ENCODE data around the gene SPACA9.

The SPACA9 gene

DNA sequence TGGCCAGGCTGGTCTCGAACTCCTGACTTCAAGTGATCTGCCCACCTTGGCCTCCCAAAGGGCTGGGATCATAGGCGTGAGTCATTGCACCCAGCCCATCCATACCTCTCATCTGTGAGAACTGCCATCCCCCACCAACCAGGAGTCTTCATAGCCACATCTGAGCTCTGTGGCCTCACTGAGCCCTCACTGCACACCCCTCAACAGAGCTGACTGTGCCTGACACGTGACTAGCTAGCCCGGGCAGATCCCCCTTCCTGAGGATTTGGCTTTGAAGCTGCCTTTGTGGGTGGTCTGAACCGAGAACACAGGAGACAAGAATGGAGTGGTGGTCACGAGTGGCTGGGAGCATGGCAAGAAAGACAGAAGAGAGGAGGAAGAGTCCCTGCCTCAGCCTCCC lies 16.2 kb upstream of the SPACA9 start:
- in situ Hi-C loops (cut with MboI; ENCODE audit: low sequenced_read_pairs), result no loop called here

DNA sequence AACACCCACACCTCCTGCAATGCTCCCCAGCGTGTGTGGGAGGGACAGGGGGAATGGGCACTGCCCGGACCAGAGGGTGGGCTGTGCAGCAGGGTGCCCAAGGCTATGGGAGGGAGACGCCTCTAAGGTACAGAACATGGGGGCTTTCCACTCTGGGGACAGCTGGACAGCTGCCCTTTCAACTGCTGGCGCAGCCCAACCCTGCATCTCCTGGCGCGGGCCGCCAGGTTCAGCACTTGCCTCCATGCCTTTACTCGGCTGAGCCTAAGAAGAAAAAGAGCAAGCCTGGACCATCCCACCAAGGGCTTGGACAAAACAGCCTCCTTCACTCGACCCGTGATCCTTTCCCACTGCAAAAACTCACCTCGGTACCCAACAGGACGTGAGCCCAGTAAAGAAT lies 15.6 kb upstream of the SPACA9 start:
- in situ Hi-C loops (cut with MboI; ENCODE audit: low sequenced_read_pairs), result no loop called here

DNA sequence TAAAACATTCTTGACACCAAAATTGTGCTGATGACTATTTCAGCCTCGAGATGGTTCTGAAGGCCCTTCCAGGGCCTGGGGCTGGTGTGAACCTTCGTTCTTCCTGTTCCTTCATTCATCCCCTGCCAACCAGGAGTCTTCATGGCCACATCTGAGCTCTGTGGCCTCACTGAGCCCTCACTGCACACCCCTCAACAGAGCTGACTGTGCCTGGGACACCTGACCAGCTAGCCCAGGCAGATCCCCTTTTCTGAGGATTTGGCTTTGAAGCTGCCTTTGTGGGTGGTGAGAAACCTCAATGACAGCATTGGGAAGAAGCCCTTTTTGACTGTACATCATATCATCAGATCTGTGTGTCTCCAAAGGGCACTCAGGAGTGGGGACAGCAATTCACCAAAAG lies 14.4 kb upstream of the SPACA9 start:
- in situ Hi-C loops (cut with MboI; ENCODE audit: low sequenced_read_pairs), result no loop called here

- in situ Hi-C loops (cut with MboI; ENCODE audit: low sequenced_read_pairs), result no loop called here
These were observed 14.0 kb upstream of the SPACA9 start for GRCh38 chr9:132864691-132865090.

DNA sequence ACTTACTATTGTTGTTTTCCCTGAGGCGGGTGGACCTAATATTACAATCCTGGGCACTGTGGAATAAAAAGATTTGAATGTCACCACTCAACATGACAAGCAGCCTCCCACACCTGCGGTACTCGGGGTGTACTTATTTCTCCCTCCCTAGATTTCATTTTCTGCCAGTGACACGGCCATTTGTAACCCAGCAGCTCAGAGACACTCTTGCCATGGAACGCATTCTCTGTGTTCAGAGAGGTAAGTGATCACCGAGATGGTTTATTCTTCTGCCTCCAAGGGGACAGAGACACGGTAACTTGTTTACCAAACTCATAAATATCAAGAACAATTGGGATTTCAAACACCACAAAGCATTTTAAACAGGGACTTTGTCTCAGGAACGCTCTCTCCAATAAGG lies 11.8 kb upstream of the SPACA9 start:
- in situ Hi-C loops (cut with MboI; ENCODE audit: low sequenced_read_pairs), result no loop called here

- in situ Hi-C loops (cut with MboI; ENCODE audit: low sequenced_read_pairs), result no loop called here
These were observed 9.4 kb upstream of the SPACA9 start for GRCh38 chr9:132869266-132869665.

DNA sequence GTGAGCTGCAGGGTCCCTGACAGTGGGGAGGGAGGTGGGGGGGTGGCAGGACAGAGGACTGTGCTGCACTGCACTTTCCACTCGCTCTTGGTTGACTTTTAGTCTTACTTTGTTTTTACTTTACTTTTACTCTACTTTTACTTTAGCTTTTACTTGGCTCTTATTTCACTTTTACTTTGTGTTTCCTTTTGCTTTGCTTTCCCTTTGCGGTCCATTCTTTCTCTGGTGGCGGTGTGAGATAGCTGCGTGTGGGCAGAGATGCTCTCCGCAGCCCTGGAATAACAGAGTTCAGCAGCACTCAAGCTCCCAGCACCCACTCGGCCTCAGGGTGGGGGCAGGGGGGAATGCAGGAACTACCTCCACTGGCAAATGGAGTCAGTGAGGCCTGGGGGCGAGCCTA lies 5.3 kb upstream of the SPACA9 start:
- in situ Hi-C loops (cut with MboI; ENCODE audit: low sequenced_read_pairs), result no loop called here

DNA sequence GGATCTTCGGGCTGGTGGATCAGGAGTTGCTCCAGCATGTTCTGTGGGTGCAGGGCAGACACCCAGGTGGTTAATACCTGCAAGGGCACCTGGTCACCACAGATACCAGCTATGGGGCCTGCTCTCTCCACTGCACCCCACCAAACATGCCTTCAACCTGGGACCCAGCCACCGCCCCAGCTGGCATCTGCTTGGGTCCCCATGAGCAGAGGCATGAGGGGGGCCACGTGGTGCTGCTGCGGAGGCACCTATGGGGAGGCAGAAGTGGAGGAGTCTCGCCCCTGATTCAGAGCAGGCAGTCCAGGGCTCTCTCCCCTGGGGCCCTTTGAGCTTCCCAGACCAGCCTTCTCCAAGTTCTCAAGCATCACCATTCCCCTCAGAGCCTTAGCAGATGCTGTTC lies 3.5 kb upstream of the SPACA9 start:
- in situ Hi-C loops (cut with MboI; ENCODE audit: low sequenced_read_pairs), result no loop called here

- in situ Hi-C loops (cut with MboI; ENCODE audit: low sequenced_read_pairs), result no loop called here
These were observed 1.8 kb upstream of the SPACA9 start for GRCh38 chr9:132876849-132877248.

GRCh38 chr9:132877458-132877823 lies 1.3 kb upstream of the SPACA9 start:
- in situ Hi-C loops (cut with MboI; ENCODE audit: low sequenced_read_pairs), result no loop called here

DNA sequence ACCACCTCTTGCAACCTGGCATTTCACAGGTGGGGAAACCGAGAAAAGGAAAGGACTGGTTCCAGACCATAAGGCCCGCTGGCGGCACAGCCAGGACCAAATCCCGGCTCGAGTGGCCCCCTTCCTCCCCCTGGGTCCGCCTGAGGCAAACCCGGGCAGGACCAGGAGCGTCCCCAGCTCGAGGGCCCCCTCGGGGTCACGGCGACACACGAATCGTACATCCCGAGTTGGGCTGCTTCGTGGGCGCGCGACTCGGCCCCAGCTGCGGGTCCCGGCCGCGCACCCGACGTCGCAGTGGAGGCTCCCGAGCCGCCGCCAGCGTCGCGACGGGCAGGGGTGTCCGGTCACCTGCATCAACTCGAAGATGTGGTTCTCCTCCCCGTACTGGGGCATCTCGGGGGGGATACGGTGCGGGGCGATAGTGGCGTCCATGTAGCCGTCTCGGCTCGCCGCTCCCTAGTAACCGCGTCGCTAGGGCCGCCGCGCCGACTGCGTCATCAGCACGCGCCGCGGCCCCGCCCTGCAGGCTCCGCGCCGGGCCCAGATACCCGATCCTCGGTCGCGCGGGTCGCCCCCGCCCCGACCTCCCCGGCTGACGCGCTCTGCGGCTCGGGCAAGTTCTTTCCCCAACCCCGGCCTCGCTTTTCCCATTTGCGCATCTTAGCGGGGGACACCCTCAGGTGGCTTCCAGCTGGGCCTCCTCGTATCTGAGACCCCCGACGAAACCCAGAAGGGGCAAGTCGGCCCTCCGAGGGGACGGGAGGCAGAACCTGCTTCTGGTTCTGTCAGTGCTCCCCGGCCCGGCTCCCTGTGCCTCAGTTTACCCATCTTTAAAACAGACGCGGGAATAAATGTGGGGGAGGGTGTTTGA lies 639 bp upstream of the SPACA9 start, which contains the start of gene AK8:
AK8 (minus strand) TSS at position 461 of the 871 bp plus-strand sequence; CDS start at position 432, 29 bp downstream.
- in situ Hi-C loops (cut with MboI; ENCODE audit: low sequenced_read_pairs), result no loop called here

DNA sequence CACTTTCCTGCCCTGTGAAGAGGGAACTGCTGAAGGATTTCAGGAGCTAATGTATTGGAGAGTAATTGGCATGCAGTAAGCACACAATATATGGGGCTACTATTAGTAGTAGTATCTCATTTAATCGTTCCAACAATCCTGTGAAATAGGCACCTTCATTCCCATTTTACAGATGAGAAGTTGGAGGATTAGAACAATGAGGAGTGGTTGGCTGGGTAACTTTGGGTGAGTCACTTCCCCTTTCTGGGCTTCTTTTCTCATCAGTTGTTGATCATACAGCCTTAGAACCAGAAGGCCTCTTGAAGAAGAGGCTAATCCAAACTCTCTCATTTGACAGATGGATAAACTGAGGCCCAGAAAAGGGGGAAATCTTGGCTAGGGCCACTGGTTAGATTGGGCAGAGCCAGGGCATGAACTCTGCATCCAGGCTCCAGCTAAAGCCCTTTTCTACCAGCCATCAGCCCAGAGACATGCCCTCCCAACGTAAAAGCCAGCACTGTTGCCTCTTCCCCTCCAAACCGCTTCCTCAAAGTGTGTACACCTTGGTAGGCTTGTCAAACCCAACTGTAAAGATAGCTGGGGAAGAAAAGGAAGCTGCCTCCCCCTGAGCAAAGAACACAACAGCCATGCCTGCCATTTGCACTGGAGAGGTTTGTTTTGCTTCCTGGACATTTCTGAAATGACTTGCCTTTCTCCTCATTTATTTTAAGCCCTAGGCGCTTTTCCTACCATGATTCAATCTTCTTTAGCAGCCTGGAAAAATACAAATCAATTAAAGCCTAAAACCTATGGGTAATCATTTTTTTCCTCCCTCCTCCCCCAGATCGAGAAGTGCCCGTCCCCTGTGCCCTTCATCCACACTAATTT lies 992 bp downstream of the SPACA9 start:
- in situ Hi-C loops (cut with MboI; ENCODE audit: low sequenced_read_pairs), result no loop called here

- in situ Hi-C loops (cut with MboI; ENCODE audit: low sequenced_read_pairs), result no loop called here
These were observed 1.6 kb downstream of the SPACA9 start for GRCh38 chr9:132880324-132880661.

- in situ Hi-C loops (cut with MboI; ENCODE audit: low sequenced_read_pairs), result no loop called here
These were observed 3.1 kb downstream of the SPACA9 start for GRCh38 chr9:132881826-132882225.

DNA sequence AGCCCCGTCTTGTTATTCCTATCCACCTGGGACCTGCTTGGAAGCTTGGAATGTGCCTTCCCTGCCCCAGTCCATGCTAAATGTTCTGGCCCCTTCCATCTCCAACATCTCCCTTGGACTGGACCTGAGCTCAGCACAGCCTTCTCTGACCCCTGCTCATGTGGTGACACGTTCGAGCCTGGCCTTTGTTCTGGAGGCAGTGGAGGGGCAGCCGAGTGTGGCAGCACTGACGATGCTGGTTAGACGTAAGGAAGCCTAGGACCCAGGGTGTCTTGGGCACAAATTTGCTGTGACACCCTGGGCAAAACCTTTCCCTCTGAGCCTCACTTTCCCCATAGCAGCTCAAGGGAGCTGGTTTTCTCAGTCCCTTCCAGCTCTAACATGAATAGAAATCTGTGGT lies 3.9 kb downstream of the SPACA9 start:
- in situ Hi-C loops (cut with MboI; ENCODE audit: low sequenced_read_pairs), result no loop called here

DNA sequence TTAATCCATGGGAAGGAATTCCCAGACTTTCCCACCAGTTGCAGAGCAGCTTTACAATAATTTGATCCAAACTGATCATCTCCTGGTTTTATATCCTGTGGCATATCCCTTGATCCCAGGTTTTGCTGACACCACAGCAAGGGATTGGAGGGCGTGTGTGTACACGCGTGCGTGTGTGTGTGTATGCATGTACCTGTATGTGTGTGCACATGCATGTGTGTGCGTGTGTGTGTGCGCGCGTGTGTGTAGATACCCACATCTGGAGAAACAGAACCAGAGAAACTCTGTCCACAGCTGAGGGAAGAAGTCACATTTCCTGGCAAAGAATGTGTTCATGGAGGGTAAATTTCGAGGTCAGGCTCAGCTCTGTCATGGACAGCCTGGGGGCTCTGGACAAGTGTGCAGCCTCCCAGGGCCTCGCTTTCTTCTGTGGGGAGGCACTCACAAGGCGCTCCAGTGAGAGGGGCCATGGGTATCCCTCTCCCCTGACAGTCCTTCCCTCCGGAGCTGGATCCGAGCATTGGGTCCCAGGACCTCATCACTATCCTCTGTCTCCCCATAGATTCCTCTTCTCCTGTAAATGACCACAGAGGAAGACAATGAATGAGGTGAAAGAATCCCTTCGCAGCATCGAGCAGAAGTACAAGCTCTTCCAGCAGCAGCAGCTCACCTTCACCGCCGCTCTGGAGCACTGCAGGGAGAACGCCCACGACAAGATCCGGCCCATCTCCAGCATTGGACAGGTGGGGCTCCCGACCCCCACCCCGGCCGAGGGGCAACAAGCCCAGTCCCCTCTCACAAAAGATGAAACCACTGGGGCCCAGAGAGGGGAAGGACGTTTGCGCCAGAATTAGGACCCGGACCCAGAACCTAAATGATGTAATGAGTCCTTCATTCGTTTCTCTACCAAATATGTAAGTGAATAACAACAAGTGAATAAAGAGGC lies 4.9 kb downstream of the SPACA9 start:
- in situ Hi-C loops (cut with MboI; ENCODE audit: low sequenced_read_pairs), result no loop called here

DNA sequence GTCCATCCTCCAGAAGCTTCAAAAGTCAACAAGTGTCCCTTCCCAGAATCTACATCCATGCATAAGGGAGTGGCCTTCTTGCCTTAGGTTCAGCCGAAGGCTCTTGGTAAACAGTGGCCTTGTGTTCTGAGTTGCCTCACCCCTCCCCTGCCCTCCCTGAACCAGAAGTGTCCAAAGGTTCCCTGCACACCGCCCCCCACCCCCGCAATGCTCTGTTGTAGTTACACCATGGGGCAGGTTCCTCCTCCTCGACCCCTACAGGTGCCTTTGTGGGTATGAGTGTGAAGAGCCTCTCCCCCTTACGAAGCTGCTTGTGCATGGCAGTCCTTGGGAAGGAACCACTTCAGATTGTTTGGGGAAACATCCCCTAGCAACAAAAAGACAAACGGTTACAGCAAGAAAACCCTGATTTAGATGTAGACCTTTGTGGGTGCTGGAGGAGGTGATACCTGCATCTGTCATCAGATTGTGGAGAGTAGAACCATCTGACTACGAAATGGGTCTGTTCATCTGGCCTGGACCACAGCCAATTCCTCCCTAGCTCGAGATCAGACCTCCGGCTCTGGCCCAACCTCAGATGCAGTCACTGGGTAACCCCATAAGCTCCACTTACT lies 7.1 kb downstream of the SPACA9 start:
- in situ Hi-C loops (cut with MboI; ENCODE audit: low sequenced_read_pairs), result no loop called here

DNA sequence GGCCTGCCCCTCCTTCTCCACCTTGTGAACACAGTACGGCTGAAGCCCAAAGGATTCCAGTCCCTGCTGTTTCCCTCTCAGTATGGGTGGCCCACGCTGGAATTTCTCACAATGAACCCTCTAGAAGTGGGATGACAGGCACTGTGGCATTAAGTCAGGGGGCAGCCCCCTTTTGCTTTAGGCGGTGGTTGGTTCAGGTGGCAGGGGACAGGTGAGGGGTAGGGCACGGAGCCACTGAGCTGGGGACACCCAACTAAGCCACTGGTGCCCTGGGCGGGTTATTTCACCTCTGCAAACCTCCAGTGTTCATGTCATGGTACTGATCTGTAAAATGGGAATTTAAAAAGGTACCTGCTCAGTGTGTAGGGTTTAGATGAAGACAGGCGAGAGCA lies 7.6 kb downstream of the SPACA9 start:
- in situ Hi-C loops (cut with MboI; ENCODE audit: low sequenced_read_pairs), result no loop called here

GRCh38 chr9:132887181-132888120 lies 8.8 kb downstream of the SPACA9 start:
- in situ Hi-C loops (cut with MboI; ENCODE audit: low sequenced_read_pairs), result no loop called here
